Heart right ventricle (tissue), 16 donors: ENCODE measurements around the gene RNF13. TPM values are rescaled to one million over a fixed set of nuclear protein-coding genes. Genes with fewer than 3 reads are reported as not detected.

Source experiments
- ATAC-seq, 8 donors: fragments of 200-7000 bp; cut with Tn5 transposase; one replicate each; pipeline ENCODE4 v1.9.1; 2020; ENCODE audit warnings: mild to moderate bottlenecking in 8 of 8, moderate library complexity in 8 of 8, moderate number of reproducible peaks in 1 of 8
- DNase-seq, 2 donors: peaks; one replicate each; pipeline ENCODE4 v3.0.0-alpha.2; 2020
- H3K27ac ChIP-seq, 10 donors: fragments of 200-600 bp; sonication (generic) in 2 of 10; one replicate each; pipeline versions ENCODE4 v1.5.0 to v1.8.0; 2020 to 2022; ENCODE audit warnings: mild to moderate bottlenecking in 3 of 10
- H3K27me3 ChIP-seq, 7 donors: fragments of 200-600 bp; one replicate each; pipeline ENCODE4 v1.8.0; 2021 to 2022; ENCODE audit warnings: mild to moderate bottlenecking in 2 of 7
- H3K36me3 ChIP-seq, 9 donors: fragments of 200-600 bp; sonication (generic) in 1 of 9; one replicate each; pipeline versions ENCODE4 v1.5.0 to v1.8.0; 2020 to 2022; ENCODE audit warnings: mild to moderate bottlenecking in 2 of 9
- H3K4me1 ChIP-seq, 9 donors: fragments of 200-600 bp; sonication (generic) in 1 of 9; one replicate each; pipeline versions ENCODE4 v1.5.0 to v1.8.0; 2020 to 2022; ENCODE audit warnings: mild to moderate bottlenecking in 4 of 9
- H3K4me3 ChIP-seq, 10 donors: fragments of 200-600 bp; sonication (generic) in 2 of 10; one replicate each; pipeline versions ENCODE4 v1.5.0 to v1.8.0; 2020 to 2022; ENCODE audit warnings: mild to moderate bottlenecking in 7 of 10, moderate library complexity in 2 of 10
- H3K9me3 ChIP-seq, 11 donors: fragments of 200-600 bp in 10 of 11; sonication (generic) in 2 of 11; one replicate each; pipeline versions ENCODE4 v1.5.0 to v1.8.0; 2013 to 2022; ENCODE audit warnings: mild to moderate bottlenecking in 2 of 11, control low read depth in 1 of 11, moderate library complexity in 1 of 11
- CTCF ChIP-seq, 9 donors: fragments of 200-600 bp; sonication (generic) in 2 of 9; IDR thresholded peaks; one replicate each; pipeline versions ENCODE4 v1.5.0 to v1.8.0; 2021 to 2022; ENCODE audit warnings: antibody characterized with exemption in 9 of 9, mild to moderate bottlenecking in 5 of 9, moderate library complexity in 1 of 9
- WGBS, 2 donors: extraction: QIAGEN DNeasy Blood & Tissue Kit; methylation state at CpG; one replicate each; pipeline ENCODE4 v1.1.7; 2013; ENCODE audit warnings: inconsistent platforms in 1 of 2; 5-methylcytosine and 5-hydroxymethylcytosine counted together
- intact Hi-C, 10 donors: fragments of 100-400 bp; cut with DNase I; formaldehyde crosslinking; loops; one replicate each; pipeline versions ENCODE4 v1.11.1 to v1.14.2; 2022
- polyA plus RNA-seq, 2 donors: library from polyadenylated mRNA; stranded (reverse); fragments of 200-250 nt; gene quantifications; one replicate each; pipeline ENCODE4 v1.2.3, GENCODE V29; 2013
- total RNA-seq, 10 donors: library from RNA; stranded (reverse); fragmentation: NEBNext Ultra II Directional in 3 of 10; extraction: Animal tissue kit (Norgen Biotek cat#: 25700) in 3 of 10; gene quantifications; one replicate each; pipeline versions ENCODE4 v1.2.1 to v1.2.4, GENCODE V29; 2021 to 2023
- donor health status: Arrhythmogenic right ventricular cardiomyopathy.
- donor health status: ischemic (EF 13 %, LVEDD 7.1; RV severe dilation, severe dysfunction).
- donor health status: healthy with polysubstance abuse.
- donor health status: DM: no; HTN: yes; CAD: no.
- donor health status: DM: no; HTN: no; CAD: no.
- donor health status: ischemic (EF 25% LVEDD 6.9; RV normal size, moderate dysfunction).
- donor health status: ischemic (EF 25% LVEDD 5.7; RV mildly dilated, moderate dysfunction).
- donor health status: healthy.
- donor health status: DM: yes; HTN: yes; CAD: no.
- donor health status: Ischemic cardiomyopathy.
- donor health status: ischemic (EF 35%, LVEDD 5.7; RV mildly dilated, moderate dysfunction).
- donor health status: nonischemic (EF 11% LVEDD 7.7; RV severe dilation, severe dysfunction).
- donor health status: DM: yes; HTN: yes; CAD: no.
- donor health status: PGD.
- donor health status: ischemic (EF 29% LVEDD 5.4; RV normal size, mild dysfunction).
- donor health status: nonischemic (EF 23%, LVEDD 6.1; RV moderate dilation, normal function).

The RNF13 gene
- total and polyA plus RNA-seq, 12 donors = 24.8 to 72.3 (median 52.4) TPM

- Histone ChIP-seq H3K27me3 (peaks cover 0 to 30% (median 7%) of the 10 kb centered on the region in 7 donors), H3K27ac (no peak overlapping the region), H3K36me3 (no peaks in the 10 kb centered on the region), H3K4me3 (no peak overlapping the region), H3K9me3 (no peaks in the 10 kb centered on the region), H3K4me1 (no peaks in the 10 kb centered on the region)
- TF ChIP-seq CTCF (IDR thresholded peaks at IDR 0.05) = no peak
- ATAC-seq = no peak
- DNase-seq = no peak
- intact Hi-C loops = no loop called here
- 69 to 81% methylated on average over 2 of the region's 2 CpGs for WGBS, 2 donors
Measured at GRCh38 chr3:149790268-149790667, 22.7 kb upstream of the RNF13 start.

GRCh38 chr3:149790698-149791097 lies 22.3 kb upstream of the RNF13 start:
- WGBS, 2 donors = 66 to 79% methylated on average over 3 of the region's 3 CpGs
- no peaks in the 10 kb centered on the region for H3K36me3 ChIP-seq
- peaks cover 0 to 30% (median 7%) of the 10 kb centered on the region in 7 donors for H3K27me3 ChIP-seq
- no peak overlapping the region for H3K27ac ChIP-seq
- no peak for TF ChIP-seq CTCF (IDR thresholded peaks at IDR 0.05)
- H3K4me1 ChIP-seq = no peaks in the 10 kb centered on the region
- ATAC-seq (no peak), DNase-seq (no peak)
- no peaks in the 10 kb centered on the region for H3K9me3 ChIP-seq
- intact Hi-C loops = no loop called here
- H3K4me3 ChIP-seq = no peak overlapping the region

GRCh38 chr3:149792452-149793270 lies 20.4 kb upstream of the RNF13 start, which contains the start of gene ANKUB1:
ANKUB1 (minus strand) TSS chr3:149792554; CDS start chr3:149792366, 188 bp downstream.
- Histone ChIP-seq H3K9me3 (no peaks in the 10 kb centered on the region), H3K27ac (no peak within 1 kb of the TSS), H3K4me3 (no peak within 1 kb of the TSS), H3K4me1 (no peaks in the 10 kb centered on the region), H3K36me3 (no peaks in the 10 kb centered on the region), H3K27me3 (peaks cover 0 to 30% (median 7%) of the 10 kb centered on the region in 7 donors)
- no peak for TF ChIP-seq CTCF (IDR thresholded peaks at IDR 0.05)
- ATAC-seq (no peak), DNase-seq (no peak)
- intact Hi-C loops = no loop called here
- 90 to 91% methylated on average over 4 of the region's 4 CpGs for WGBS, 2 donors

GRCh38 chr3:149796026-149796425 lies 17.0 kb upstream of the RNF13 start:
- DNase-seq = no peak
- intact Hi-C loops = no loop called here
- Histone ChIP-seq H3K27ac (no peak overlapping the region), H3K4me3 (no peak overlapping the region), H3K9me3 (peaks cover 0 to 8% (median 0%) of the 10 kb centered on the region in 11 donors), H3K36me3 (no peaks in the 10 kb centered on the region), H3K27me3 (peaks cover 0 to 17% (median 0%) of the 10 kb centered on the region in 7 donors), H3K4me1 (no peaks in the 10 kb centered on the region)
- ATAC-seq = no peak
- 83 to 91% methylated on average over 1 of the region's 1 CpG for WGBS, 2 donors
- TF ChIP-seq CTCF (IDR thresholded peaks at IDR 0.05) = no peak
